Fibroblast of lung (primary cell): Measurements from ENCODE around the gene ROGDI.

Experiments used
- EZH2 ChIP-seq: IDR thresholded peaks from 2 replicates; pipeline ENCODE4 v1.5.1; 2012; ENCODE audit warnings: low read length, control low read depth, mild to moderate bottlenecking; ENCODE audit errors: missing control alignments
- TF ChIP-seq, protein P1 (sequence below), 2 donors: IDR thresholded peaks in 1 of 2; conservative IDR thresholded peaks in 1 of 2; 1 replicate in 1 of 2; 2 replicates in 1 of 2; pipeline ENCODE4 v1.5.1; 2011 to 2012; ENCODE audit warnings: low read length in 2 of 2, control low read depth in 1 of 2, inconsistent platforms in 1 of 2, low read depth in 1 of 2, mild to moderate bottlenecking in 1 of 2

DNA sequence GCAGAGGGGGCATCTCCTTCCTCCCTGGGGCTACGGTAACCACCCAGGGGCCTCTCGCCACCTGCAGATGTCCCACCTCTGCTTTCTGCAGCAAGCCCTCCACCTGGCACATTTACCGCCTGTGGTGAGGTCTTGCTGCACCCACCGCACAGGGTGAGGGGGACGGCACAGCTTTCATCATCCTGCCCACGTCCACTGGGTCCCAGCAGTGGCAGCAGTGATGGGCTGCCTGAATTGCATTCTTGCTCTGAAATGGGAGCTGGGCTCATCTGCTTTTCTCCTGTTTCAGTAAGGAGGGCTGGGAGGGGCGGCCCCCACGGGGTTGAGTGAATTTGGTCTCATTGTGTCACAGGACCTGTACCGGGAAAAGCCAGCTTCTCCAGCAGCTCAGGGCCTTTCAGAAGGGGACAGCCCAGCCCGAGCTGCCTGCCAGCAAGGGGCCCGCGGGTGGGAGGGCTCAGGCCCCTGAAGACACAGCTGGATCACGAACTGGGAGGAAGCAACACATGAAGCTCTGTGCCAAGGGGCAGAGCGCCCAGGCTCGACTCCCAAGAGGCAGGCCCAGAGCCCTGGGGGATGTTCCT, 55.4 kb downstream of the ROGDI start:
- TF ChIP-seq, protein P1, sequence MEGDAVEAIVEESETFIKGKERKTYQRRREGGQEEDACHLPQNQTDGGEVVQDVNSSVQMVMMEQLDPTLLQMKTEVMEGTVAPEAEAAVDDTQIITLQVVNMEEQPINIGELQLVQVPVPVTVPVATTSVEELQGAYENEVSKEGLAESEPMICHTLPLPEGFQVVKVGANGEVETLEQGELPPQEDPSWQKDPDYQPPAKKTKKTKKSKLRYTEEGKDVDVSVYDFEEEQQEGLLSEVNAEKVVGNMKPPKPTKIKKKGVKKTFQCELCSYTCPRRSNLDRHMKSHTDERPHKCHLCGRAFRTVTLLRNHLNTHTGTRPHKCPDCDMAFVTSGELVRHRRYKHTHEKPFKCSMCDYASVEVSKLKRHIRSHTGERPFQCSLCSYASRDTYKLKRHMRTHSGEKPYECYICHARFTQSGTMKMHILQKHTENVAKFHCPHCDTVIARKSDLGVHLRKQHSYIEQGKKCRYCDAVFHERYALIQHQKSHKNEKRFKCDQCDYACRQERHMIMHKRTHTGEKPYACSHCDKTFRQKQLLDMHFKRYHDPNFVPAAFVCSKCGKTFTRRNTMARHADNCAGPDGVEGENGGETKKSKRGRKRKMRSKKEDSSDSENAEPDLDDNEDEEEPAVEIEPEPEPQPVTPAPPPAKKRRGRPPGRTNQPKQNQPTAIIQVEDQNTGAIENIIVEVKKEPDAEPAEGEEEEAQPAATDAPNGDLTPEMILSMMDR (conservative IDR thresholded peaks at IDR 0.05 in 1 of 2, IDR thresholded peaks at IDR 0.05 in 1 of 2; ENCODE audit: low read depth in 1 of 2, low read length in 2 of 2): no peak
- TF ChIP-seq EZH2: no peak
